Neural crest cell (in vitro differentiated cells): Measurements from ENCODE around the gene ANKRD1. TPM values are rescaled to one million over a fixed set of nuclear protein-coding genes. Genes with fewer than 3 reads are reported as not detected.
A peak's percentile ranks its signal among the peaks of the same experiment; 100 is the strongest.

Experiments
- DNase-seq: peaks from one replicate; pipeline ENCODE4 v3.0.0; 2021; ENCODE audit warnings: low read depth, mixed read lengths, low spot score
- H3K27ac Mint-ChIP-seq: one replicate; pipeline ENCODE4 v1.8.0; 2021; ENCODE audit warnings: mild to moderate bottlenecking, mixed read lengths; ENCODE audit not compliant: unreplicated experiment
- H3K27me3 Mint-ChIP-seq: 2 replicates; pipeline ENCODE4 v1.8.0; 2021; ENCODE audit warnings: low read depth, mild to moderate bottlenecking, mixed read lengths
- H3K36me3 Mint-ChIP-seq: 2 replicates; pipeline ENCODE4 v1.8.0; 2021; ENCODE audit warnings: low read depth, mild to moderate bottlenecking, mixed read lengths
- H3K4me1 Mint-ChIP-seq: 2 replicates; pipeline ENCODE4 v1.8.0; 2021; ENCODE audit warnings: mixed read lengths
- H3K4me3 Mint-ChIP-seq: one replicate; pipeline ENCODE4 v1.8.0; 2021; ENCODE audit warnings: mild to moderate bottlenecking, mixed read lengths
- H3K9me3 Mint-ChIP-seq: 2 replicates; pipeline ENCODE4 v1.8.0; 2021; ENCODE audit warnings: mixed read lengths
- total RNA-seq: library from RNA; stranded (reverse); gene quantifications from 2 replicates; pipeline ENCODE4 v1.2.1, GENCODE V29; 2021
- TF ChIP-seq, protein P1 (sequence below): fragments of 200-600 bp; sonication (generic); conservative IDR thresholded peaks from 2 replicates; pipeline ENCODE4 v1.5.0; 2021; ENCODE audit warnings: antibody characterized with exemption, mild to moderate bottlenecking

Gene ANKRD1
- total RNA-seq, 1 donor from 2014 or later, result not detected

DNA sequence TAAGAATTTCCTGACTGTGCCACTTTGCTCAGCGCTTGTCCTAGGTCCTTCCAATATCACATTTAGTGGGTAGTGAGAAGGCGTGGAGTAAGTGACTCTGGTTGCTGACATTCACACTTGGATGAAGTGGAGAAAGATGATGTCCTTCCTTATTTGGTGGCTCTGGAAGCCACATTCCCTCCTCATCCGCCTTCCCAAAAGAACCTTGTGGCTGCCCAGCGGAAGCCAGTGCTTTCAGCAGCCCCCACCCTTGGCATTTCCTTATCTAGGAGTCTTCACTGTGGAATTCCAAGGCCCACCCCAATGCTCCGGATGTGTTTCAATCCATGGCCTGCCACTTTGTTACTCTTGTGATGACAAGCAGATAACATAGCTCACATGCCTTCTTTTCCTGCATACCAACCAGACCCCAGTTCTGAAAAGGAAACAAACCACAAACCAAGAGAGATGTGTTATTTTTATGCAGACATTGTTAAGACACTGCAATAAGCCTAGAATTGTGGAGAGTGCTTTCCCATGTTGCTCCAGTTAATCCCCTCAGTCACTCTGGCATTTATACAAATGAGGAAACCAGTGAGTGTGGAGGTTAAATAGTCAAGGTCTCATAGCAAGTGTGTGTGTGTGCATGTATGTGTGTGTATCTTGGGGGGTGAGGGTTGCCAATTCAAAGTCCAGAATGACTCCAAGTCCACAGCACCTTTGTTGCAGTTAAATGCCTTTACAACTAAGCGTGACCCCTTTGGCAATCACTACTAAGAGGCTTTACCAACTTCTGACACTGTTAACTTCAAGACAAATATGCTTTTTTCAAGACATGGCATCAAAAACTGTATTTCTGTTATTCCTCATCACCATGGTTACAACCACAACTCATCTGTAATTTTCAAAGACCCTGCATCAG lies 10.3 kb upstream of the ANKRD1 start:
- TF ChIP-seq, protein P1, sequence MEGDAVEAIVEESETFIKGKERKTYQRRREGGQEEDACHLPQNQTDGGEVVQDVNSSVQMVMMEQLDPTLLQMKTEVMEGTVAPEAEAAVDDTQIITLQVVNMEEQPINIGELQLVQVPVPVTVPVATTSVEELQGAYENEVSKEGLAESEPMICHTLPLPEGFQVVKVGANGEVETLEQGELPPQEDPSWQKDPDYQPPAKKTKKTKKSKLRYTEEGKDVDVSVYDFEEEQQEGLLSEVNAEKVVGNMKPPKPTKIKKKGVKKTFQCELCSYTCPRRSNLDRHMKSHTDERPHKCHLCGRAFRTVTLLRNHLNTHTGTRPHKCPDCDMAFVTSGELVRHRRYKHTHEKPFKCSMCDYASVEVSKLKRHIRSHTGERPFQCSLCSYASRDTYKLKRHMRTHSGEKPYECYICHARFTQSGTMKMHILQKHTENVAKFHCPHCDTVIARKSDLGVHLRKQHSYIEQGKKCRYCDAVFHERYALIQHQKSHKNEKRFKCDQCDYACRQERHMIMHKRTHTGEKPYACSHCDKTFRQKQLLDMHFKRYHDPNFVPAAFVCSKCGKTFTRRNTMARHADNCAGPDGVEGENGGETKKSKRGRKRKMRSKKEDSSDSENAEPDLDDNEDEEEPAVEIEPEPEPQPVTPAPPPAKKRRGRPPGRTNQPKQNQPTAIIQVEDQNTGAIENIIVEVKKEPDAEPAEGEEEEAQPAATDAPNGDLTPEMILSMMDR, result no peak
- Mint-ChIP-seq H3K9me3 (peaks cover 2% of the 10 kb centered on the region), H3K4me1 (peaks cover 36% of the 10 kb centered on the region), H3K27me3 (no peaks in the 10 kb centered on the region), H3K27ac (no peak overlapping the region), H3K36me3 (no peaks in the 10 kb centered on the region), H3K4me3 (no peak overlapping the region)
- DNase-seq, result no peak

DNA sequence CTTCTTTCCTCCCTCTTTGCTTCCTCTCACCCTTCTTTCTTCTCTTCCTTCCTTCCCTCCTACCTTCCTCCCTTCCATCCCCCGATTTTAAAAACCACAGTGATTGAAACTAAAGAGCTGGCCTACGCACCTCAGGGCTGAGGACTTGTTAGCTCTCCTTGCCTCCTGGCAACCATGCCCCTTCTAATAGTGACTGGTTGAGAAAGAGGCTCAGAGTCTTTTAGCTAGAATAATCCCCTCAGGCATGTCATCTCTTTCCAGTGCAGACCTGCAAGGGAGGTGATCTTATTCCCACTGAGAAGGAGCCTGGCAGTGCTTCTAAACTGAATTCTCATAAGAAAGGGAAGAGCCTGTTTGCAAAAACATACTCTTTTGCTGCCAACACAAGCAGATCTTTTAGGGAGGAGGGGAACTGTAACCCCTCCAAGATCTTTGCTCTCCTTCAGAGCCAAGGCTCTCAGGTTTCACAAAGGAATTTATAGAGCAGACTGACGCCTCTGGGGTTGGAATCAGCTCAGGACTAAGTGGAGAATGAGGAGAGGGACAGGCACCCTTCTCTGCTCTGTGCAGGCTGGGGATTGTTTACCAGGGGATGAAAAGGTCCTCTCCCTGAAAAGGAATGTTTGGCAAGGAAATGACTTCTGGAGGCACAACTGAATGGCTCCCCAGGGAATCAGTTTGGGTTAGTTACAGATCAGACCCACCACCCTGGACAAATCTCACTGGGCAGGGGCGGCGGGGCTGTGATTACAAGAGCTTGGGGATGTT lies 9.4 kb upstream of the ANKRD1 start:
- Mint-ChIP-seq H3K36me3 (no peaks in the 10 kb centered on the region), H3K27me3 (no peaks in the 10 kb centered on the region), H3K4me1 (peaks cover 27% of the 10 kb centered on the region), H3K4me3 (no peak overlapping the region), H3K9me3 (peaks cover 2% of the 10 kb centered on the region), H3K27ac (peak overlapping the region; percentile 23)
- TF ChIP-seq, protein P1, result no peak
- no peak for DNase-seq

DNA sequence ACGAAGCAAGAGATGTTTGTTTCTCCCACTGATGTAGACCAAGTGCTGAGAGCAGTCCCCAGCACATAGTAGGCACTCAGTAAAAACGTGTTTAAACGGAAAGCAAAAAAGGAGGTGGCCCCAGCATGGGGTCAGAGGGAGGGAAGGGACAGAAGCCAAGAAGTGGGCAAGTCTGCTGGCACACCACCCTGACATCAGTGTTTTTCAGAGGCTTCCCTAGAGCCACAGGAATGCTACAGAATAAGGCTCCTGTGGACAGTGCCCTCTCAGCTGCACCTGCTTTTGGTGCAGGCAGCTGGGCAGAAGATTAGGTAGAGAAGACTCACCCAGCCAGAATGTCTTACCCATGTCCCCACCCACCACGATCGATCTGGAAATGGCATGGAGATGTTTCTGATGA lies 8.3 kb upstream of the ANKRD1 start:
- no peaks in the 10 kb centered on the region for H3K27me3 Mint-ChIP-seq
- peaks cover 21% of the 10 kb centered on the region for H3K4me1 Mint-ChIP-seq
- no peak overlapping the region for H3K4me3 Mint-ChIP-seq

DNA sequence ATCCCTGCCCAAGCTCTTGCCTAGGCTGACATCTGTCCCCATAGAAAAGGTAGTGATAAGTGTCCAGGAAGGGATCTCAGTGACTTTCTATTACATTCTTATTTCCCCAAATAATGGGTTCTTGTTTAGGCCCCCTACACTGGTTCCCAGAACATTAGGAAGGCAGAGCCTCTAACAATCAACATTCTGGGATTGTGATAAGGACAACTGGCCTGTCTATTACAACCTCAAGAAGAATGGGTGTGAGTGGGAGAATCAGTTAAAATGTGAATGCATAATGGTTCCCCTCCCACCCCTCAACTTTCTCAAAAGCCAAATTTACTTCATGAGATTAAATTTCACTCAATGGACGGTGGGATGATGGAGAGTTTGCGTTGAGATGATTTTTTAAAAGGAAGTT lies 6.4 kb upstream of the ANKRD1 start:
- TF ChIP-seq, protein P1, result no peak
- H3K9me3 Mint-ChIP-seq, result peaks cover 2% of the 10 kb centered on the region
- DNase-seq, result no peak
- H3K4me3 Mint-ChIP-seq, result no peak overlapping the region
- no peaks in the 10 kb centered on the region for H3K27me3 Mint-ChIP-seq
- H3K4me1 Mint-ChIP-seq, result peaks cover 21% of the 10 kb centered on the region
- no peak overlapping the region for H3K27ac Mint-ChIP-seq
- no peaks in the 10 kb centered on the region for H3K36me3 Mint-ChIP-seq

More for the DNA sequence above, 8.3 kb upstream of the ANKRD1 start:
- H3K9me3 Mint-ChIP-seq, result peaks cover 2% of the 10 kb centered on the region
- no peak for DNase-seq
- TF ChIP-seq, protein P1, result no peak
- no peaks in the 10 kb centered on the region for H3K36me3 Mint-ChIP-seq
- H3K27ac Mint-ChIP-seq, result no peak overlapping the region

DNA sequence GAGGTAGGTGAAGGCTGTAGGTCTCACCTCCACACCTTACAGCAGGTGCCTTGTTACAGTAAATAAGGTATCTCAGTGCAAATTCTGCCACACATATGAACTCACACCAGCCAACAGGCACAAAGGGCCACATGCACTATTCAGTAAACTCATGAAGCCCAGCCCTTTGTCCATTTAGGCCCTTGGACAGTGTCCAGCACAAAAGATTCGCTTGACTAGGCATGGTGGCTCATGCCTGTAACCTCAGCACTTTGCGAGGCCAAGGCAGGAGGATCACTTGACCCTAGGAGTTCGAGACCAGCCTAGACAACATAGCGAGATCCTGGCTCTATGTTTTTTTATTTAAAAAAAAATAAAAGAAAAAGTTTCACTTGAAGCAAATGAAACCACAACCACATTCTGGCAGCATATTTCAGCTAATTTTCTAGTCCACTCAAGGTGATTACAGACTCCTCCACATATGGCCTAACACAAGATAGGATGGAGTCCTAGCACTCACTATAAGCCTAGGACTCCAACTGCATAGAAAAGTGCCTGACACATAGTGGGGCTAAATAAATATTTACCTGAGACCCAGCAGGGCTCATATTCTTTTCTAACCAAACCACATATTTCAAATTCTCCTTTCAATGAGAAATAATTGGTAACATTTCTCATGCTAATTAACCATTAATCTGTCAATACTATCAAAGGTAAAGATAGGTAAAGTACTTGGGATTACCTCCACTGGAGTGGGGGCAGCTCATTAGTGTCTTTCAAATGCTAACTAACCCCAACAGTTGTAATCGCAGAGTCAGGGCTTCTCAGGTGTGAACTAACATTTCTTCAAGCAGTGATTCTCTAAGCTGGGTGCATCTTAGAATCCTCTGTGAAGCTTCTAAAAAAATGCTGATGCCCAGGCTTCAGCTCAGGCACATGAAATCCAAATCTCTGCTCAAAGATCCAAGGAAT lies 4.5 kb upstream of the ANKRD1 start:
- H3K27me3 Mint-ChIP-seq, result no peaks in the 10 kb centered on the region
- peaks cover 10% of the 10 kb centered on the region for H3K4me1 Mint-ChIP-seq
- DNase-seq, result no peak
- no peak overlapping the region for H3K4me3 Mint-ChIP-seq
- H3K27ac Mint-ChIP-seq, result no peak overlapping the region
- H3K36me3 Mint-ChIP-seq, result no peaks in the 10 kb centered on the region
- H3K9me3 Mint-ChIP-seq, result peaks cover 2% of the 10 kb centered on the region
- TF ChIP-seq, protein P1, result no peak
